ENCODE results near the gene ID2.

GRCh38 chr2:8636721-8637636 lies 44.9 kb upstream of the ID2 start:
- TF ChIP-seq CTCF (IDR thresholded peaks at IDR 0.05): no peak
- TF ChIP-seq POLR2A (IDR thresholded peaks at IDR 0.05): no peak
